Measurements from ENCODE around the gene MEGF6. TPM values are rescaled to one million over a fixed set of nuclear protein-coding genes. Genes with fewer than 3 reads are reported as not detected.

The MEGF6 gene
- total and polyA plus RNA-seq, 2 of the 8 experiments (the other 6 are each of a cell fraction or from before 2014, with no cell fraction given) = 4.1 to 14.8 TPM

DNA sequence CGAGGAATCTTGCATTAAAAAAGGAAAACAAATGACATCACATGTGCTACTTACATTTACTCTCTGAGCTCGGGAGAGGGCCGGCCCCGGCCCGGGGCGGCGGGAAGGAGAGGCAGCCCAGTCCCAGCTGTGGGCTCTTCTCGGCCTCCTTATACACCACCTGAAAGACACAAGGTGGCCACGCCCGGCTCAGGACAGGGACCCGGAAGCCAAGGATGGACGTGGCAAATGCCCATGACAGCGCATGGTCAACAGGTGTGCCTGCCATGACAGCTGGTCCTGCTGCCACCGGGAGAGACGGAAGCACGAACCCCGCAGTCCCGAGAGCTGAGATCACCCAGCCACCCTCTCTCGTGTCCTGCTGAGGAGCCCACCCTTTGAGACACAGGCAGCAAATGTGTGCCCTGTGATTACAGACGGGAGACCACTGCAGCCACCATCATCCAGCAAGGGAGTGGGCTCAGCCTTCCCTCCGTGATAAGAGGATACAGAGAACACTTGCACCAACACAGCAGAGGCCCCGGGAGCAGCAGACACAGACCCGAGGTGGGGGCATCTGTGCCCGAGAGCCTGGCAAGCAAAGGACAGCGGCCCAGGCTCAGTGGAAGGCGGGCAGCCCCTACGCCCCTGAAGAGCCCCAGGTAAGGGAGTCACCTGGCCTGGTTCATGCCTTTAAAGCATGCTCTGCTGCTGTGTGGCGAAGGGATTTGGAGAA, 22.2 kb upstream of the MEGF6 start:
- Histone ChIP-seq H3K4me2 (ENCODE audit: insufficient read depth in 1 of 2, low read depth in 2 of 2, low read length in 2 of 2) (no peak overlapping the region), H3K4me1 (replicated peaks in 1 of 4; ENCODE audit: control insufficient read depth in 3 of 4, insufficient read depth in 4 of 4, low read length in 3 of 4) (peaks cover 0 to 10% (median 2%) of the 10 kb centered on the region in 4 experiments; a peak in 3 of 7 replicates), H4K91ac (replicated peaks; ENCODE audit: insufficient read length, low read length) (no peak overlapping the region), H3K4ac (replicated peaks; ENCODE audit: insufficient read length, low read depth, low read length) (no peak overlapping the region), H3K23ac (ENCODE audit: insufficient read length) (no peak overlapping the region), H3K79me2 (ENCODE audit: control insufficient read depth in 1 of 2, insufficient read depth in 2 of 2, low read length in 2 of 2) (no peaks in the 10 kb centered on the region), H2BK12ac (ENCODE audit: low read depth, low read length) (0 out of 2 replicates have a peak overlapping the region, but pooled peaks have one; percentile 39), H3K9me3 (ENCODE audit: insufficient read depth in 2 of 2, low read depth in 1 of 2, low read length in 1 of 2) (no peaks in the 10 kb centered on the region), H3K79me1 (ENCODE audit: low read depth, low read length) (no peaks in the 10 kb centered on the region), H3K27me3 (replicated peaks in 1 of 4; ENCODE audit: control insufficient read depth in 3 of 4, extremely low read depth in 1 of 4, insufficient read depth in 3 of 4, low read length in 3 of 4) (no peaks in the 10 kb centered on the region), H2BK5ac (ENCODE audit: low read depth, low read length) (no peak overlapping the region), H3K18ac (ENCODE audit: extremely low read depth, low read length) (no peak overlapping the region), H3K23me2 (ENCODE audit: low read depth, low read length) (no peaks in the 10 kb centered on the region), H3K4me3 (ENCODE audit: extremely low read depth in 1 of 4, insufficient read depth in 2 of 4, low read depth in 3 of 4, low read length in 4 of 4) (no peak overlapping the region), H2AFZ (ENCODE audit: low read length) (no peak overlapping the region), H3K56ac (replicated peaks; ENCODE audit: insufficient read length, low read depth, low read length) (no peak overlapping the region), H4K20me1 (replicated peaks in 1 of 2; ENCODE audit: control insufficient read depth in 1 of 2, insufficient read depth in 2 of 2, low read length in 2 of 2) (peaks cover 4 to 11% of the 10 kb centered on the region in 2 experiments), H3K9ac (replicated peaks in 1 of 4; ENCODE audit: extremely low read depth in 1 of 4, low read depth in 3 of 4, low read length in 3 of 4) (no peak overlapping the region), H3K14ac (ENCODE audit: insufficient read length) (no peak overlapping the region), H4K8ac (ENCODE audit: extremely low read depth, insufficient read depth, low read length) (no peak overlapping the region; the same call in 1 of the 2 replicates), H2AK5ac (ENCODE audit: low read depth, low read length) (no peak overlapping the region), H2BK20ac (ENCODE audit: low read length) (no peak overlapping the region), H2BK15ac (ENCODE audit: low read length) (no peak overlapping the region), H2BK120ac (replicated peaks; ENCODE audit: low read depth, low read length) (no peak overlapping the region), H3K27ac (ENCODE audit: low read depth, low read length) (no peak overlapping the region), H4K5ac (ENCODE audit: insufficient read length, low read depth, low read length) (no peak overlapping the region), H3K36me3 (ENCODE audit: control insufficient read depth in 2 of 4, insufficient read depth in 4 of 4, low read length in 3 of 4) (peaks cover 6 to 42% (median 12%) of the 10 kb centered on the region in 4 experiments)
- FAIRE-seq = no peak
- WGBS, 2 experiments (ENCODE audit: extremely low coverage in 1 of 2, insufficient coverage in 1 of 2, insufficient read length in 1 of 2, insufficient replicate concordance in 2 of 2, low coverage in 1 of 2, low lambda C conversion rate in 2 of 2, missing lambda C conversion rate in 1 of 2) = 95% methylated on average over 28 of the region's 28 CpGs; no CpG with 5 or more reads in 1 of the 2 experiments
- CTCF ChIA-PET (ENCODE audit: partially characterized antibody) = interaction anchor here (0.8 to 2.5 kb wide), 7 partner anchors 9 to 201 kb away, joined by 3 to 11 read pairs (median 3); no protein-coding TSS in a partner anchor
- TF ChIP-seq CBX8 (IDR thresholded peaks at IDR 0.05; ENCODE audit: borderline replicate concordance, low read depth, low read length) = no peak
- no peak for TF ChIP-seq GABPA (IDR thresholded peaks at IDR 0.05; ENCODE audit: borderline replicate concordance, insufficient read depth, low read length)
- TF ChIP-seq EP300 (IDR thresholded peaks at IDR 0.05; ENCODE audit: borderline replicate concordance in 1 of 2, low read depth in 2 of 2, low read length in 2 of 2) = no peak
- no peak for TF ChIP-seq JUND (IDR thresholded peaks at IDR 0.05; ENCODE audit: low read length)
- no peak for TF ChIP-seq SP2 (IDR thresholded peaks at IDR 0.05; ENCODE audit: low read length)
- TF ChIP-seq BRCA1 (IDR thresholded peaks at IDR 0.05; ENCODE audit: low read depth, low read length) = no peak
- no peak; the same call in 1 of the 2 replicates for TF ChIP-seq POLR2AphosphoS5 (IDR thresholded peaks at IDR 0.05; ENCODE audit: low read depth, low read length)
- TF ChIP-seq, protein P1, sequence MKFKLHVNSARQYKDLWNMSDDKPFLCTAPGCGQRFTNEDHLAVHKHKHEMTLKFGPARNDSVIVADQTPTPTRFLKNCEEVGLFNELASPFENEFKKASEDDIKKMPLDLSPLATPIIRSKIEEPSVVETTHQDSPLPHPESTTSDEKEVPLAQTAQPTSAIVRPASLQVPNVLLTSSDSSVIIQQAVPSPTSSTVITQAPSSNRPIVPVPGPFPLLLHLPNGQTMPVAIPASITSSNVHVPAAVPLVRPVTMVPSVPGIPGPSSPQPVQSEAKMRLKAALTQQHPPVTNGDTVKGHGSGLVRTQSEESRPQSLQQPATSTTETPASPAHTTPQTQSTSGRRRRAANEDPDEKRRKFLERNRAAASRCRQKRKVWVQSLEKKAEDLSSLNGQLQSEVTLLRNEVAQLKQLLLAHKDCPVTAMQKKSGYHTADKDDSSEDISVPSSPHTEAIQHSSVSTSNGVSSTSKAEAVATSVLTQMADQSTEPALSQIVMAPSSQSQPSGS (IDR thresholded peaks at IDR 0.05; ENCODE audit: low read length) = no peak
- POLR2A ChIA-PET (ENCODE audit: partially characterized antibody) = interaction anchor here (1.1 to 1.6 kb wide), 3 partner anchors 10 to 176 kb away, joined by 3 to 5 read pairs (median 3); no protein-coding TSS in a partner anchor
- no peak for DNase-seq (ENCODE audit: low read depth in 1 of 2, low spot score in 2 of 2)

Measured in H1 (cell line).